ENCODE results near the gene PCK1.
"Not testable (repeated sequence)": the region's sequence is repeated elsewhere in the genome, so short reads cannot be mapped to it uniquely, and the experiment has no call there.

The PCK1 gene

GRCh38 chr20:57560554-57561355 is at the start of gene PCK1:
PCK1 (plus strand) TSS chr20:57561110; CDS start chr20:57561412, 302 bp downstream.
- Mint-ChIP-seq H3K27me3 (peaks cover 4% of the 10 kb centered on the region), H3K9me3 (no peaks in the 10 kb centered on the region), H3K36me3 (no peaks in the 10 kb centered on the region), H3K4me3 (no peak within 1 kb of the TSS), H3K4me1 (no peaks in the 10 kb centered on the region), H3K27ac (no peak within 1 kb of the TSS)

DNA sequence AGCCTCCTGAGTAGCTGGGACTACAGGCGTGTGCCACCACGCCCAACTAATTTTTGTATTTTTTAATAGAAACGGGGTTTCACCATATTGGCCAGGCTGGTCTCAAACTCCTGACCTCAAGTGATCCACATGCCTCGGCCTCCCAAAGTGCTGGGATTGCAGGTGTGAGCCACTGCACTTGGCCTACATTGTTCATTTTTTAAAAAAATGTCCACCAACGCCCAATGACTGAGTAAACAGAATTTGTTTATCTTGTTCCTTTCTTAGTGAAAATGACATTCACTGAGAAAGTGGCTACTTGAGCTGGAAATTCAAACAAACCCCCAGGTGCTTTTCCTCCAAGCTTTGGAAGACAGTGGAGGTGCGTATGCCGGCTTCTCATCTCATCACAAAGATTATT is 49.2 kb upstream of the PCK1 start:
- not testable (repeated sequence) for H3K27me3 Mint-ChIP-seq, H3K4me1 Mint-ChIP-seq, H3K4me3 Mint-ChIP-seq, H3K27ac Mint-ChIP-seq, H3K36me3 Mint-ChIP-seq, H3K9me3 Mint-ChIP-seq

DNA sequence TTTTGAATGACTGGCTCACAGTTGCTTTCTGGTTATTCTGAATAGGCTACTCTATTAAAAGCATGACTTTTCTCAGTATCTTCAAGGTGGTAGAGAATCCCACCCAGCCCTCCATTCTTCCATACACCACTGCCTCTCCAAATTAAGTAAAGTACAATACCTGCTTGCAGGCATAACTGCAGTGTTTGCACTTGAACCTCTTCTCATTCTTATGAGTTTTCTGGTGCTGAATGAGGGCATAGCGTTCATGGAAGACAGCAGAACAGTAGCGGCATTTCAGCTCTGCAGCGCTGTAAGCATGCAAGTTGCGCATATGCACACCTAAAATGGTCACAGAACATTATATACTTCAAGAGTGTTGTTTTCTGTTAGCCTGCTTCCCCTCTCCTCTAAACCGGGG is 48.5 kb upstream of the PCK1 start:
- H3K4me1 Mint-ChIP-seq = no peaks in the 10 kb centered on the region
- no peaks in the 10 kb centered on the region for H3K9me3 Mint-ChIP-seq
- H3K4me3 Mint-ChIP-seq = no peak overlapping the region
- no peak overlapping the region for H3K27ac Mint-ChIP-seq
- H3K27me3 Mint-ChIP-seq = peaks cover 4% of the 10 kb centered on the region
- H3K36me3 Mint-ChIP-seq = no peaks in the 10 kb centered on the region

GRCh38 chr20:57513199-57513598 is 47.7 kb upstream of the PCK1 start:
- Mint-ChIP-seq H3K4me1 (no peaks in the 10 kb centered on the region), H3K27ac (no peak overlapping the region), H3K4me3 (no peak overlapping the region), H3K9me3 (no peaks in the 10 kb centered on the region), H3K36me3 (no peaks in the 10 kb centered on the region), H3K27me3 (peaks cover 4% of the 10 kb centered on the region)

DNA sequence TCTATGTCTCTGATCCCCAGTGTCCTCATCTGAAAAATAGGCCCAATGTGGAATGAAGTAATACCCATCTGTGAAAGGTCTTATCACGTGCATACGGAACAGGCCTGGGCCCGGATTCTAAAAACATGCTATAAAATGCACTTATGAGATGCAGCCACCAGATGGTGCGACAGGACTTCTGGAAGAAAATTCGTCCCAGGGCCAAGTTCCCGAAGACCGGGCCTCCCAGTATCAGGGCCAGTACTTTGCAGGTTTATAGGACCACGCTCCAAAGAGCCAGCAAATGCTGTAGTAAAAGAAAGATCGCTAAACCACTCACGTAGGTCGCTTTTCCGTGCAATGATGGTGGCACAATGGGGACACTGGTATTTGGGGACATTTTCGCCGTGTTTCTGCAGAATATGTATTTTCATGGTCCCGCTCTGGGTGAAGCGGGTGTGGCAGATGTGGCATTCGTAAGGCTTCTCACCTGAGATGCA is 46.6 kb upstream of the PCK1 start:
- Mint-ChIP-seq H3K9me3 (no peaks in the 10 kb centered on the region), H3K36me3 (no peaks in the 10 kb centered on the region), H3K27ac (no peak overlapping the region), H3K4me1 (no peaks in the 10 kb centered on the region), H3K4me3 (no peak overlapping the region), H3K27me3 (peaks cover 1% of the 10 kb centered on the region)

- Mint-ChIP-seq H3K27ac (no peak overlapping the region), H3K27me3 (no peaks in the 10 kb centered on the region), H3K4me1 (peaks cover 13% of the 10 kb centered on the region), H3K9me3 (no peaks in the 10 kb centered on the region), H3K4me3 (no peak overlapping the region), H3K36me3 (no peaks in the 10 kb centered on the region)
These were observed 43.0 kb upstream of the PCK1 start for GRCh38 chr20:57517904-57518303.

DNA sequence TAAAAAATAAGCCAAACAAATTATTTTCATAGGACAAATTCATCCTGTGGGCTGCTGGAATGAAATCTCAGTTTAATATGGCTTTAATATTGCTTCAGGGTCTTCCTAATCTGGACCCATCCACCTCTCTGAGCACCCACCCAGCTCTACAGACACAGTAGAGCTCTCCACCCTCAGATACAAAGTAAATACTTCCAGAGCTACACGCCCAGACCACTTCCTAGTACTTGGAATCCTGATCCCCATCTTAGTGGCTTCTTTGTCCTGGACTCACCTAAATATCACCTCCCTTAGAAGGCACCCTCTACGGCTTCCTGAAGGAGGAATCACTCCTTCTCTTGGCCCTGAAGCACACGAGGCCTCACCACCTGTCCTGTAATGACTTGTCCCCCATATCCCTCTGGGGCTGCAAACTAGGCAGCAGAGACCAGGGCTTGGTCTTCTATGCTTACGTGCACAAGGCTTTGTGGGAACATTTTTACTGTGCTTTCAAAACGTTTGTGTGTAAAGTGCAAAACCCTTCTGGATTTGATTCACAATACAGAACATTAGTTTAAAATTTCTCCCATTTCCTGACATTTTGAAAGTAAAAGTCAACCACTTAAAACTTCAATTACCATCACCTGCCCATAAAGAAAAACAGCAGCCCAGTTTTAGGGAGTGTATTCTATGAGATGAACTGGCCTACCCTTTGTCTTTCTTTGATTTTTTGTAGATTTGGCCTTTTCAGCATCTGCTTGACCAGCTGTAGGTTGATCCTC is 38.4 kb upstream of the PCK1 start:
- H3K27me3 Mint-ChIP-seq = no peaks in the 10 kb centered on the region
- no peak overlapping the region for H3K4me3 Mint-ChIP-seq
- no peaks in the 10 kb centered on the region for H3K9me3 Mint-ChIP-seq
- no peaks in the 10 kb centered on the region for H3K36me3 Mint-ChIP-seq
- no peak overlapping the region for H3K27ac Mint-ChIP-seq
- peaks cover 17% of the 10 kb centered on the region for H3K4me1 Mint-ChIP-seq

DNA sequence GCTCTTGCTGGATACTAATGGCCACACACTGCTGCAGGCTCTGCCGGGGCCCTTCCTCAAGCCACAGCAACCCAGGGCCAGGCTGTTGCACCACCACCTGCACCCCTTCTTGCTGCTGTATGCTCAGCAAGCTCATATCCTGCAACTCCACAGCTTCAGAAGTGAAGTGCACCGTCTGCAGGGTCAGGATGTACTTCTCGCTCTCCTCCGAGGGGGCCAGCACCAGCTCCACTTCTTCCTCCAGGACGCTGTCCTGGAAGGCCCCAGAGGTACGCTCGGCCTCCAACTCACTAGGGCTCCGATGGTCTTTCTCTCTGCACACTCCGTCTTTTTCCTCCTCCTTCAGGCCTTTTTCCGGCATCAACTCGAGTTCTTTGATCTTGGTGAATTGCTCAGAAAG is 37.1 kb upstream of the PCK1 start:
- Mint-ChIP-seq H3K4me1 (peaks cover 17% of the 10 kb centered on the region), H3K36me3 (no peaks in the 10 kb centered on the region), H3K9me3 (no peaks in the 10 kb centered on the region), H3K4me3 (no peak overlapping the region), H3K27ac (no peak overlapping the region), H3K27me3 (no peaks in the 10 kb centered on the region)

DNA sequence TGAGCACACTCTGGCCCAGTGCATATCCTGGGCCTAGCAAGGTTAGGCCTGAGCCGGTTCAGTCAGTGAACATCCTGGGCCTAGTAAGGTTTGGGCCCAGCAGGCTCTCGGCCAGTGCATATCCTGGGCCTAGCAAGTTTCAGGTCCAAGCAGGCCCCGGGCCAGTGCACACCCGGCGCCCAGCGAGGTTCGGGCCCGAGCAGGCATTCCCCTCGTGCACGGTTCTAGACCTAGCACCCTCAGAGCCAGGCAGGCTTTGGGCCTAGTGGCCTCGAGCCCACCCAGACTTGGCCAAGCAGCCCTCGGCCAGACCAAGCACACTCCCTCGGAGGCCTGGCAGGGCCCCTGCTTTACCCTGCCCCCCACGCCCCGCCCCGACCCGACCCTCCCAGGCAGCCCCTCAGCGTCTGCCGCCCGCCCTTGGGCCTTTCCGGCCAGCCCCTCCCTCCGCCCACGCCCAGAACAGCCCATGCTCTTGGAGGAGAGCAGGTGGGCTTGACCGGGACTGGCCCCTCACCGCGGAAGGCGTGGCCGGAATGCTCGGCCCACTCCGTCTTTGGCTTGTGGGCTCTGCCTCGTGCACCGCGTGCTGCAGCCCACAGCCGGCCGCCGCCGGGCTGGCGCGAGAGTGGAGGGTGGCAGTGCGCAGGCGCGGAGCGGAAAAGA is 36.3 kb upstream of the PCK1 start, which contains the start of gene CTCFL:
Gene CTCFL (minus strand): TSS at position 630 of the 666 bp plus-strand sequence. CDS start 935 bp downstream, outside the sequence.
- Mint-ChIP-seq H3K9me3 (no peaks in the 10 kb centered on the region), H3K36me3 (no peaks in the 10 kb centered on the region), H3K4me3 (no peak within 1 kb of the TSS), H3K4me1 (peaks cover 17% of the 10 kb centered on the region), H3K27ac (no peak within 1 kb of the TSS), H3K27me3 (no peaks in the 10 kb centered on the region)

DNA sequence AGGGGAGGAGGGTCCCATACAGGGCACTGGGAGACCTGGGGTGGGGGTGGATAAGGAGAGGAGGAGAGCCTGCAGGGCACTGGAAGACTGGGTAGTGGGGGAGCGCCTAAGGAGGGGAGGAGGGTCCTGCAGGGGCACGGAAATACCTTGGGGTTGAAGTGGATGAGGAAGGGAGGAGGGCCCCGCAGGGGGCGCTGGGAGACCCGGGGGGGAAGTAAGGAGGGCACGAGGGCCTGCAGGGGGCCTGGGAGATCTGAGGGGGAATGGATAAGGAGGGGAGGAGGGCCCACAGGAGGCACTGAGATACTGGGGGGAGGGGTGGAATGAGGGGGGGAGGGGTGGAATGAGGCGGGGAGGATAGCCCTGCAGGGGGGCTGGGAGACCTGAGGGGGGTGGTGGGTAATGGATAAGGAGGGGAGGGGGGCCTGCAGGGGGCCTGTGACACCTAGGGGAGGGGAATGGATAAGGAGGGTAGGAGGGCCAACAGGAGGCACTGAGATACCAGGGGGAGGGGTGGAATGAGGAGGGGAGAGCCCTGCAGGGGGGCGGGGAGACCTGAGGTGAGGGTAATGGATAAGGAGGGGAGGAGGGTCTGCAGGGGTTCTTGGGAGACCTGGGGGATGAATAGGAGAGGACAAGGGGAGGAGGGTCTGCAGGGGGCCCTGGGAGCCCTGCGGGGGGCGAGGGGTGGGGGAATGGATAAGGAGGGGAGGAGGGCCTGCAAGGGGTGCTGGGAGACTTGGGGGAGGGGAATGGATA is 35.4 kb upstream of the PCK1 start:
- Mint-ChIP-seq H3K9me3 (no peaks in the 10 kb centered on the region), H3K4me3 (no peak overlapping the region), H3K4me1 (peaks cover 17% of the 10 kb centered on the region), H3K27me3 (no peaks in the 10 kb centered on the region), H3K36me3 (no peaks in the 10 kb centered on the region), H3K27ac (no peak overlapping the region)

GRCh38 chr20:57526087-57526884 is 34.6 kb upstream of the PCK1 start:
- Mint-ChIP-seq H3K4me1 (peaks cover 17% of the 10 kb centered on the region), H3K36me3 (no peaks in the 10 kb centered on the region), H3K27ac (no peak overlapping the region)

DNA sequence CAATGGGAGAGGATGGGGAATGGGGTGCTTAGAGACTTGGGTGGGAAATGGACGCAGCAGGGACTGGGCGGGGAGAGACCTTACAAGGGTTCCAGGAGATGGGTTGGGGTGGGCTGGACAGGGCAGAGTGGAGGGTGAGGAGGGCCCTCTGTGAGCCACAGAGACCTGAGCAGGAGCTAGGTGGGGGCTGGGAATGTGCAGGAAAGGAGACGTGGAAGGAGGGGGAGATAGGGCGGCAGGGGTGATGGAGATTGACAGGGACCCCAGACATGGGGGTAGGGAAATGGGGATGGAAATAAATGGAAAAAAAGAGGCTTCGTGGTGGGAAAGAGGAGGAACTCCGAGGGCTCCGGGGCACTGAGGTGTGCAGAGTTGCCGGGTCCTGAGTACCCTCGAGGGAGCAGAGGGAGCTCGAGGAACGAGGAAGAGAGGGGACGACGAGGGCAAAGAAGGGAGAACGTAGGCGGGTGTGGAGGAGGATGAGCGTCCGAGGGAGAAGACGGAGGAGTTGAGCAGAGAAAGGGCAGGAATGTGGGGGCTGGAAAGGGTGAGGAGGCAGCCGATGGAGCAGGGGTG is 33.9 kb upstream of the PCK1 start:
- Mint-ChIP-seq H3K27me3 (no peaks in the 10 kb centered on the region), H3K4me1 (peaks cover 12% of the 10 kb centered on the region), H3K27ac (no peak overlapping the region), H3K36me3 (no peaks in the 10 kb centered on the region), H3K4me3 (no peak overlapping the region), H3K9me3 (no peaks in the 10 kb centered on the region)

More at GRCh38 chr20:57526087-57526884, 34.6 kb upstream of the PCK1 start:
- H3K27me3 Mint-ChIP-seq = no peaks in the 10 kb centered on the region
- H3K9me3 Mint-ChIP-seq = no peaks in the 10 kb centered on the region
- H3K4me3 Mint-ChIP-seq = no peak overlapping the region

- H3K9me3 Mint-ChIP-seq = no peaks in the 10 kb centered on the region
- H3K36me3 Mint-ChIP-seq = no peaks in the 10 kb centered on the region
- H3K4me3 Mint-ChIP-seq = no peak overlapping the region
- no peaks in the 10 kb centered on the region for H3K27me3 Mint-ChIP-seq
- H3K27ac Mint-ChIP-seq = no peak overlapping the region
- peaks cover 6% of the 10 kb centered on the region for H3K4me1 Mint-ChIP-seq
These were observed 33.2 kb upstream of the PCK1 start for GRCh38 chr20:57527728-57528127.

DNA sequence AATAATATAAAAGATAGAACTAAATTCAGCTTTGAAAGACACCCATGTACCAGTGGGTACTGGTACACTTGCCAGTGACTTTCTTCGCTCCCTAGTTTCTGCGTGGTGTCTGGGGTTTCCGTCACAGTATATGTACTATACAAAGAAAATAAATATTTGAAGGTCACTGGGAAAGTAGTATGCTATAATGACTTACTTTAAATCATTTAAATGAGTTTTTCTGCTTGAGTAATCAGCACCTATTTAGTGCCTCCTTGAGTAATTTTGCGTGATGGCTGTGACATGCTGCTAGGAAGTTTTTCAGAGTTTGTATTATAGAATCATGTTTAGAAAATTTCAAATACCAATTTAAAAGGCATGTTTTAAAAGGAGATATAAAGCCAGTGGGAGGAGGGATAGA is 32.8 kb upstream of the PCK1 start:
- no peaks in the 10 kb centered on the region for H3K36me3 Mint-ChIP-seq
- H3K27me3 Mint-ChIP-seq = no peaks in the 10 kb centered on the region
- H3K4me1 Mint-ChIP-seq = peaks cover 2% of the 10 kb centered on the region
- no peaks in the 10 kb centered on the region for H3K9me3 Mint-ChIP-seq
- H3K4me3 Mint-ChIP-seq = no peak overlapping the region
- no peak overlapping the region for H3K27ac Mint-ChIP-seq
